Superior temporal gyrus (tissue), 1 donor: ENCODE results near the gene KIF2A.

Experiments used
- DNase-seq: peaks from one replicate; pipeline ENCODE4 v3.0.0-alpha.2; 2016; ENCODE audit errors: extremely low spot score

The KIF2A gene

GRCh38 chr5:62305715-62306322, at the start of gene KIF2A:
TSS of gene KIF2A (plus strand) at chr5:62306206. CDS start at chr5:62306473, 267 bp downstream.
- DNase-seq: peak; percentile 91

DNA sequence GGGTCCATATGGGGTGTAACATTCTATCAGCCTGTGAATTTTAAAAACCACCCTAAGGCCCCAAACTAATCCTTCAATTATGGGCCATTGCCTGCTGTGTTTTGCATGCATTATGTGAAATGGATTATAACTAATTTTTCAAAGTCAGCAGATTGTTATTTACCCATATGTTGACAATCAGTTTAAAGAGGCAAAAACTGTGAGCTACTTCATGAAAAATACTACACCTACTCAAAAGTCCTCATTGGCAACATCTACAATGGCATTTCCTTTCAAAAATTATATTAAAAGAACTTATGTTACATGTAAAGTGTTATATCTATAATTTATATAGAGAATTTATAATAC, 49.0 kb upstream of the KIF2A start:
- DNase-seq: no peak

- no peak for DNase-seq
These were observed 47.4 kb upstream of the KIF2A start for GRCh38 chr5:62258654-62259053.

DNA sequence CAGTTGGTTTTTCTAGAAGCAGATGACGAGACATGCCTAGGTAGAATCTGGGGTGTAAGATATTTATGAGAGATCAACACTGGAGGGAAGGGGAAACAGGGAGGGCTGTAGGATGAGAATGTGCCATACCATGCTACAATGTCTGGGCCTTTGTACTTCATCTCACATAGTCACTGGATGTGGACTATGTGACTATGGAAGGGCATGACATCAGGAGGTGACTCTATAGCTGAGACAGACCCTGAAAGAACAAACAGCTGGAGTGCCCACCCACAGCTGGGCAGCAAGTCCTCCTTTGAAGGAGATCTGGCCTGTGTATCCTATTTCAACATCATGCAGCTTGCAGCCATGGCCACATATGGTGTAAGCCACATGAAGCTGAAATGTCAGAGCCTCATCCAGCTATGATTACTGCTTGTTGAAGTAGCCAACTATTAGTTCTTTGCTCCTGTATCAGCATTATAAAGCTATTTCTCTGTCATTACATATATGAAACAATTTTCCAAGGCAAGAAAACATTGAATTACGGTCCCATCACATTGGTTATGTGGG, 46.2 kb upstream of the KIF2A start:
- no peak for DNase-seq

GRCh38 chr5:62260513-62260912, 45.5 kb upstream of the KIF2A start:
- DNase-seq: peak; percentile 79

DNA sequence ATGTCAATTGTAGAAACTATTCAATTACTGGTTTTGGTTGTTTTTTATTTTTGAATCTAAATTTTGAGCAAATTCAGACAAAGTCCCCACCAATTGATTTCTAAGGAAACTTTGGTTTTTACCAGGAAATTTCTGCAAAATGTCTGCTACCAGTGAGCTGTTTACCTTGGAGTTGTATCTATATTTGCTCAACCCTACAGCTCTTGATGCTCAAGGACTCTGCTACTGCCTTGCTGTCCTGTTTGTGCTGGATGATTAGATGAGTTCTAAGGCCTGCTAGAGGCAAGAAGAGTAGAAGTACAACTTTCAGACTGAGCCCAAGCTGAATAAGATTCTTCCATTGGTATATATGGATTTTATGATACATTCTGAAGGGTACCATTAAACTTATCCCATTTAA, 42.6 kb upstream of the KIF2A start:
- no peak for DNase-seq

DNA sequence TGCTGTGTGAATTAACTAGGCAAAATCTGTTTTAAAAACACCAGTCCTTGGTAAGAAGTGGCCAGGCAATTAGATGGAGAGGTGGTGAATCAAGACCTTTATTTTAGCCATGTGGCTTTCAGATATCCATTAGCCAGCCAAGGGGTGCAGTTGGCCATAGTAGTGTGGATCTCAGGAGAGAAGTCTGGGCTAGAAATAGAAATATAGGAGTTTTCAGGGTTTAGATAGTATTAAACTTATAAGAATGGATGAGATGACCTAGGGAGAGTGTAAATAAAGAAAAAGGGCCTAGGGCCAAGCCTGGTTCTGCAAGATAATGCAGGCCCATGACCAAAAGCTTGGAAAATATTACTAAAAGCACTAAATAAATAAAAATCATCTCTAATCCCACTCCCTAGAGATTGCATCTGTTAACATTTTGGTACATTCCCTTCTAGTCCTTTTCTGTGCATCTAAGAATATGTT, 40.3 kb upstream of the KIF2A start:
- no peak for DNase-seq

- no peak for DNase-seq
These were observed 39.4 kb upstream of the KIF2A start for GRCh38 chr5:62266573-62266972.

DNA sequence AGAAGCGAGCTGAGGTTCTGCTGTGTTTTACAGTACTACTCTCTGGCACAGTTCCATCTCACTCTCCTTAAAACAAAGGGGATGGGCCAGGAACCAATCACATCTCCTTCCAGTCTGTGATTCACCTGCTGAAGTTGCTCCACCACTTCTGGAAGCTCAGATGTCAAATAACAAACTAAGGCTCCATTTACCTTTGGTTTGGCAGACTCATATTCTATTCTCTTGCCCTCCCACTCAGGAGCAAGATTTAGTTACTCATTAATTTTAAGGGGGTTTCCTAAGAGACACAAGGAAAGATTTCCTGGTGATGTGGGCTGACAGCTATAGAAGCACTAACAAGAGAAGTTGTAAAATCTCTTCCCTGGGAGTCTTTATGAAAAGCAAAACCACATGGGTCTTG, 37.8 kb upstream of the KIF2A start:
- DNase-seq: no peak

DNA sequence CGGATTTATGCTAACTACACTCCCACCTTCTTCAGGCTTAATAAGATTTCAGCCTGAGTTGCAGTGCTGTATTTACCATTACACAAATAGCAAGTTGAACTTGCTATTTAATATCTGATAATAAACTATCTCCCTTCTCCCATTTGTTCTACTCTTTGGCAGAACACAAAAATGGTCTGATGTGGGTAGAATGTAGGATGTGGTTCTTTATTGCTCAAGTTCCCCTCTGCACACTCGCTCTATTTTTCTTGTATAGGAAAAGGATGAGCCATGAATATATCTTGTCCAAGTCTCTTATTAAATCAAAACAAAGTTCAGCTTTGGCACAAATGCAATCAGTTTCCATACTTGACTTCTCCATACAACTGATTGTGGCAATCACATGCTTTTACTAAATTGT, 37.2 kb upstream of the KIF2A start:
- no peak for DNase-seq

DNA sequence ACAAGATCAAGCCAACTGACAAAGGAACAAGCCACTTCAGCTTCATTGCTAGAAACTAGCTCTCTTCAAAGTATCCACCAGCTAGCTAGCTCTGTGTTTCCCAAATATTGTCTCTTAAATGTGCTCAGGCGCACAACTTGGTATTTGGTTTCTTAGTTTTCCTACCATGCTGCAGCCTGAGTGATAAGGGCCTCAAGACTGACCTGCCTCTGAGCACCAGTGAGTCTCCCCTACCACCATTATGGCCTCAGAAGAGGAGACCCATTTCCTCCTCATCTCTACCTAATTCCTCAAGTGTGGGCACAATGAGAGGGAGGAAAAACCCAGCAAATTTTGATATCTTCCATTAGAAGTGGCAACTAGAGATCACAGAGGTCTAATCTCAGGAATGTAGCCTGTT, 34.6 kb upstream of the KIF2A start:
- no peak for DNase-seq

GRCh38 chr5:62271870-62272269, 34.1 kb upstream of the KIF2A start:
- DNase-seq: no peak

DNA sequence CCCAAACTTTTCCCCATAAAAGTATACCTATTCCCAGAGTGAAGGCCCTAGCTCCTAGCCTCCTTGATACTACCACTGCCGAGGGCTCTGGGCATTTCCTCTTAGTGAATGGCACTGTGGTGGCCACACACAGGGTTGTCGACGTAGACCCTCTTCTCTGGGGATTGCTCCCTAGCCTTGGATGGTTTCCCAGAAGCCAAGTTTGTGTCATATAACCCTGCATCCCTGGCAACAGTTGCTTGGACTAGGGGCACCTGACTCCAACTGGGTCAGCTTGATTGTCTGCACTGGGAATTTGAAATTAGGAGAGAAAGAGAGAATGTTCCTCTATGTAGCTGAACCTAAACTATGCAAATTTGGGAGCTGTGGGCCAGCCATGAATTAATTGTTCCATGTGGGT, 32.3 kb upstream of the KIF2A start:
- no peak for DNase-seq

DNA sequence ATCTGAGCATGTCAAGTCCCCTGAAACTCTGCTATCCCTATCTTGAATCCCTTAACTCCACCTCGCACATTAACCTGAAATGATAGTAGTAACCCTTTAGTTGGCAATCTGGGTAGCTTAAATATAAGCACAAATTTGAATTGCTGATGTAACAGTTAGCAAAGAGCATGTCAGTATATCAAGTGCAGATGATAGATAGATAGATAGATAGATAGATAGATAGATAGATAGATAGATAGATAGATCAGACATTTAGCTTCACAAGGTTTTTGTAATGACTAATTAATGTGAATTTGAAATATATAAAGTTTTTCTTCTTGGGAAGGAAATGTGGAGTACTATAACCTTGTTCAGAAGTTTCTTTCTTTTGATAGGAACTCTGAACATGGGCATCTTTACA, 30.4 kb upstream of the KIF2A start:
- DNase-seq: no peak

- no peak for DNase-seq
These were observed 24.6 kb upstream of the KIF2A start for GRCh38 chr5:62281411-62281810.

DNA sequence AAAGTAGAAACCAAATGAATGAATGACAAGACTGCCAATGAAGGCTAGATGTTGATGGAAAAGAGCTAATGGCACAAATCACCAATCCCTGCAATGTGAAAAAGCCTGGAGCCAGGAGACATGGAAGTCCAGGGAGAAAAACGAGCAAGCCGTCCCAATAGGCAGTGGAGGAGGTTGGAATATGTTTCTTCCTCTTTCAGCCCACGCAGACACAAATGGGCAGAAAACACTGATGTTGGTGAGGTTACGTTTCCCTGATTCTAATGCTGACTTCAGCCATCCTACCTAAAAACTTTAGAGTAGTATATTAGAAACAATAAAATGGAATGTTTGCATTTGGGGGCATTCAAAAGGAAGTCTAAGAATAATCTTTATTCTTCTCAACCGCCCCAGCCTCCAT, 23.9 kb upstream of the KIF2A start:
- no peak for DNase-seq

GRCh38 chr5:62283005-62283404, 23.0 kb upstream of the KIF2A start:
- DNase-seq: no peak

GRCh38 chr5:62283861-62284260, 22.1 kb upstream of the KIF2A start:
- no peak for DNase-seq

DNA sequence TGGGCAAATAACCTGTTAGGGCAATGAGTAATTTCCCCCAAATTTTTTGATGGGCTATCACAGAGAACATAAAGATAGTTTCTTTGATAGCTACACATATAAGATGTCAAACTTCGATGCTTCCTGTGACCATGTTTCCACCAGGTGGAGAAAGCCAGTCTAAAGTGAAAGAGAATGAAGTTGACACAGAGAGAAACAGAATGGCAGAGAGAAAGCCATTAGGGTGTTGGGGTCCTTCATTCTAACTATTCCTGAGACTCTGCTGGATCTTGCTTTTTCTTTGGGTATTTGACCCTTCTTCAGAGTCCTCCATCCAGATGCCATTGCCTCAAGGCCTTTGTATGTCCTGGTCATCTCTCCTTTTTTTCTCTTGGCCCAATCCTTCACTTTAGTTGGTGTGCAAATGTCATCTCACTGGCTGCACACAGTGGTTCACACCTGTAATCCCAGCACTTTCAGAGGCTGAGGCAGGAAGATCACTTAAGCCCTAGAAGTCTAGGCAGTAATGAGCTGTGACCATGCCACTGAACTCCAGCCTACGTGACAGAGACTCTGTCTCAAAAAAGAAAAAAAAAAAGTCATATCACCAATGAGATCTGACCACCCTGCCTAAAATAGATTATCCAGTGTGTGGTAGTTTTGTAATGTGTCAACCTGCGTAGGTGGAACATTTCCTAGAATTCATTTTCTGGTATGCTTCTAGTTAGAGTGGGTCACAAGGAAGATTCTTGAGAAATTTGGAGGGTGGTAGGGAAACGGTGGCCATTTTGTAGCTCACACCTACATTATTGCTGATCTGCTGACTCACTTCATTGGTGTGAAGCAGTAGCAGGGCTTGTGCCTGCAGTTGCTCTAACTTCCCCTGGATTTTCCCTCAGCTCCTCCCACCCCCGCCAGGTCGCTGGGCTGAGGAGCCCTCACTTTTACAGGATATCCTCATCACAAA, 20.8 kb upstream of the KIF2A start:
- no peak for DNase-seq

GRCh38 chr5:62286834-62287233, 19.2 kb upstream of the KIF2A start:
- DNase-seq: no peak

GRCh38 chr5:62287237-62287636, 18.8 kb upstream of the KIF2A start:
- no peak for DNase-seq

DNA sequence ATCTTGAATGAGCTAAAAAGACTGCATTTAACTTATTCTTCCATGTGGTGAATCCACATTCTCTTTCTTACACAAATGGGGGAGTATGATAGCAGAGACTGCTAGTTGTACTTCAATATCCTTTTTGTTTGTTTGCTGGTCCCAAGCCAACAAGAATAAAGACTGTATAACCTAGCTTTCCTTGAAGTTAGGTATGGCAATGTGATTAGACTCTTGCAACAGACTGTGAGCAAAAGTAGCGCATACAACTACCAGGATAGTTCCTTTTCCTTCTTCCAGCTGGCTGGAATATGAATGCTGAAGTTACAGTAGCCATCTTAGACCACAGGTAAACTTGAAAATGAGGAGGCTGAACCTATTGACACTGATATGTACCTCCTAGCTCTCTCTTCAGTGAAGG, 17.9 kb upstream of the KIF2A start:
- DNase-seq: no peak

DNA sequence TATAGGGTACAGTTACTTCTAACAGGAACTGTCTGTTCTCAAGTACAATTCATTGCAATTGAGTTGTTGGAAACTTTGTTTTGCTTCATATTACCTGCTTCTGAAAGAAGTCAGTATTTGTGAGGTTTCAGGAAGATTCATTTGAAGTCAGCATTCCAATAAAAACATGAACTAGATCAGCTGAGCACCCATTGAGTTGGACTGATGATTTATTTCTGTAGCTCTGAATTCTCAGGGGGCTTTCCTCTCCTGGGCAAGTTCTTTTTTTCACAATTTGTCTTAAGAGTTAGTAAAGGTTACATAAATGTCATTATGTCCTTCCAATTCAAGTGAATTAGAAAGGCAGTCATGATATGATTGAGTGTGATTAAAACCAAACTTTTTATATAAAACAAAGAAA, 16.2 kb upstream of the KIF2A start:
- DNase-seq: no peak
